ENCODE measurements around the gene PPIL1. TPM values are rescaled to one million over a fixed set of nuclear protein-coding genes. Genes with fewer than 3 reads are reported as not detected.

PPIL1 gene
- total and polyA plus RNA-seq, 10 of the 15 experiments (the other 5 are each of a cell fraction or from before 2014, with no cell fraction given), result 39.5 to 95.8 (median 70.5) TPM

DNA sequence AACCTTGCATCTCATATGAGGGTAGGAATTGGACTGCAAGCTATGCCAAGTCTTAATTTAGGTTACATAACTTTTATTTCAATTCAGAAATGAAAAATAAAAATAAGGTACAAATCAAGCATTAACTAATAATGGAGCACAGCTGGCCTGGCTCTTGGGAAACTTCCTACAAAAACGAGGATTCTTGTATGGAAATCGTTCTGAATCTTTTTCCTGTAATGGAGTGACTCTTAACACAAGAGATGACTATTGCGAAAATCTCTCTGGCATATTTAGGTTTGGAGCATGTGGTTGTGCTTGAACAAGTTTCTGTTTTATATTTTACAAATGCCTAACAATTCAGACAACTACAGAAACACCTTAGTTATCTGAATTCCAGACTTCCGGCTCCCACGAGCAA lies 45.9 kb upstream of the PPIL1 start:
- H3K9ac ChIP-seq (ENCODE audit: control insufficient read depth, insufficient read depth, low read length), result no peak overlapping the region
- CTCF ChIA-PET, result no interaction called here
- peaks cover under 1% of the 10 kb centered on the region; the same call in 1 of the 2 replicates for H3K4me1 ChIP-seq (ENCODE audit: control insufficient read depth, insufficient read depth, low read length)
- SMC1A ChIA-PET (ENCODE audit: uncharacterized antibody, unreplicated experiment), result no interaction called here
- H2AFZ ChIP-seq (ENCODE audit: control insufficient read depth, low read depth, low read length), result no peak overlapping the region
- no peaks in the 10 kb centered on the region for H3K9me3 ChIP-seq (replicated peaks; ENCODE audit: control insufficient read depth, insufficient read depth, low read length)
- no peak overlapping the region for H3K27ac ChIP-seq (ENCODE audit: control insufficient read depth, insufficient read depth)
- TF ChIP-seq KLF5 (IDR thresholded peaks at IDR 0.05; ENCODE audit: partially characterized antibody), result no peak
- TF ChIP-seq, protein P1, sequence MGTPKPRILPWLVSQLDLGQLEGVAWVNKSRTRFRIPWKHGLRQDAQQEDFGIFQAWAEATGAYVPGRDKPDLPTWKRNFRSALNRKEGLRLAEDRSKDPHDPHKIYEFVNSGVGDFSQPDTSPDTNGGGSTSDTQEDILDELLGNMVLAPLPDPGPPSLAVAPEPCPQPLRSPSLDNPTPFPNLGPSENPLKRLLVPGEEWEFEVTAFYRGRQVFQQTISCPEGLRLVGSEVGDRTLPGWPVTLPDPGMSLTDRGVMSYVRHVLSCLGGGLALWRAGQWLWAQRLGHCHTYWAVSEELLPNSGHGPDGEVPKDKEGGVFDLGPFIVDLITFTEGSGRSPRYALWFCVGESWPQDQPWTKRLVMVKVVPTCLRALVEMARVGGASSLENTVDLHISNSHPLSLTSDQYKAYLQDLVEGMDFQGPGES (IDR thresholded peaks at IDR 0.05), result no peak
- TF ChIP-seq RBBP5 (conservative IDR thresholded peaks at IDR 0.05), result no peak
- TF ChIP-seq TCF3 (IDR thresholded peaks at IDR 0.05; ENCODE audit: borderline replicate concordance, insufficient read depth, low read depth, low read length), result no peak
- TF ChIP-seq, protein P2, sequence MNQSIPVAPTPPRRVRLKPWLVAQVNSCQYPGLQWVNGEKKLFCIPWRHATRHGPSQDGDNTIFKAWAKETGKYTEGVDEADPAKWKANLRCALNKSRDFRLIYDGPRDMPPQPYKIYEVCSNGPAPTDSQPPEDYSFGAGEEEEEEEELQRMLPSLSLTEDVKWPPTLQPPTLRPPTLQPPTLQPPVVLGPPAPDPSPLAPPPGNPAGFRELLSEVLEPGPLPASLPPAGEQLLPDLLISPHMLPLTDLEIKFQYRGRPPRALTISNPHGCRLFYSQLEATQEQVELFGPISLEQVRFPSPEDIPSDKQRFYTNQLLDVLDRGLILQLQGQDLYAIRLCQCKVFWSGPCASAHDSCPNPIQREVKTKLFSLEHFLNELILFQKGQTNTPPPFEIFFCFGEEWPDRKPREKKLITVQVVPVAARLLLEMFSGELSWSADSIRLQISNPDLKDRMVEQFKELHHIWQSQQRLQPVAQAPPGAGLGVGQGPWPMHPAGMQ (IDR thresholded peaks at IDR 0.05; ENCODE audit: borderline replicate concordance), result no peak
- TF ChIP-seq, protein P3, sequence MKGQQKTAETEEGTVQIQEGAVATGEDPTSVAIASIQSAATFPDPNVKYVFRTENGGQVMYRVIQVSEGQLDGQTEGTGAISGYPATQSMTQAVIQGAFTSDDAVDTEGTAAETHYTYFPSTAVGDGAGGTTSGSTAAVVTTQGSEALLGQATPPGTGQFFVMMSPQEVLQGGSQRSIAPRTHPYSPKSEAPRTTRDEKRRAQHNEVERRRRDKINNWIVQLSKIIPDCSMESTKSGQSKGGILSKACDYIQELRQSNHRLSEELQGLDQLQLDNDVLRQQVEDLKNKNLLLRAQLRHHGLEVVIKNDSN (IDR thresholded peaks at IDR 0.05; ENCODE audit: borderline replicate concordance, extremely low read length, insufficient read depth, low read depth, low read length), result no peak
- 89% methylated on average over 5 of the region's 5 CpGs for WGBS (ENCODE audit: insufficient coverage, insufficient replicate concordance, low lambda C conversion rate, missing lambda C conversion rate)
- RAD21 ChIA-PET (ENCODE audit: unreplicated experiment), result no interaction called here
- H3K4me3 ChIP-seq, result no peak overlapping the region
- FAIRE-seq, result no peak
- no peaks in the 10 kb centered on the region for H3K27me3 ChIP-seq (replicated peaks in 1 of 2; ENCODE audit: control insufficient read depth in 2 of 2, insufficient read depth in 2 of 2, low read length in 1 of 2)
- H3K36me3 ChIP-seq (ENCODE audit: control insufficient read depth in 2 of 2, insufficient read depth in 2 of 2, low read length in 1 of 2), result peaks cover 2 to 12% of the 10 kb centered on the region in 2 experiments; a peak in 3 of 4 replicates
- DNase-seq (ENCODE audit: low read depth, low spot score), result no peak
- POLR2A ChIA-PET, result no interaction called here
- ATAC-seq, result no peak
- H4K20me1 ChIP-seq (ENCODE audit: control insufficient read depth, insufficient read depth), result no peaks in the 10 kb centered on the region
- H3K79me2 ChIP-seq (ENCODE audit: control insufficient read depth, insufficient read depth, low read length), result no peaks in the 10 kb centered on the region
- H3K4me2 ChIP-seq (ENCODE audit: control insufficient read depth, insufficient read depth), result no peak overlapping the region
- intact Hi-C loops (cut with micrococcal nuclease; ENCODE audit: unreplicated experiment) (no loop called here), in situ Hi-C loops (cut with MboI) (no loop called here)
- BruUV-seq (replicated peaks), result no TSS peak

Measured in GM12878 (cell line).